ENCODE measurements around the gene TARP.

The TARP gene

DNA sequence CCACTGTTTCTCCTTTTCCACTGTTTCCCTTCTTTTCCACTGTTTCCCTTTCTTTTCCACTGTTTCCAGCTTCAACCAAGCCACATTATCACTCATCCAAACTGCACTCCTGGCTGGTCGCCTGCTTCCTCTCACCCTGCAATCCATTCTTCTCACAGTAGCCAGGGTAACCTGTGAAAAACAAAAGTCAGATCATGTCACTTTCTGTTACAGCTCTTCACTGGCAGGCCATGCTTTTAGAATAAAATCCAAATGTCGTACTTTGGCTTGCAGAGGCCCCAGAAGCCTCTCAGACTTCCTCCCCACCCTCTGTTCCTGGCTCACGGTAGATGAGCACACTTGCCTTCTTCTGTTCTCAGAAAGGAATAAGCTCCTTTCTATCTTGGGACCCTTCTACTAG is 61.5 kb downstream of the TARP start:
- Histone ChIP-seq H3K79me2 (ENCODE audit: insufficient read depth, low read length) (no peaks in the 10 kb centered on the region; the same call in 1 of the 2 replicates), H2AFZ (ENCODE audit: low read length) (no peak overlapping the region), H3F3A (ENCODE audit: low read depth) (no peaks in the 10 kb centered on the region), H3K27me3 (ENCODE audit: insufficient read depth, low read length, poor library complexity, severe bottlenecking) (no peaks in the 10 kb centered on the region), H3K9ac (ENCODE audit: low read depth, low read length, poor library complexity, severe bottlenecking) (no peak overlapping the region), H3K9me3 (ENCODE audit: insufficient read depth, low read depth, low read length) (no peaks in the 10 kb centered on the region), H3K4me1 (ENCODE audit: insufficient read depth, low read length, poor library complexity, severe bottlenecking) (peaks cover 12% of the 10 kb centered on the region), H4K20me1 (ENCODE audit: insufficient read depth, low read length, poor library complexity, severe bottlenecking) (no peaks in the 10 kb centered on the region), H3K36me3 (ENCODE audit: insufficient read depth, low read length) (peaks cover 65% of the 10 kb centered on the region; the same call in 1 of the 2 replicates), H3K9me2 (replicated peaks; ENCODE audit: low read depth, low read length) (no peaks in the 10 kb centered on the region), H3K4me2 (ENCODE audit: low read depth, low read length, poor library complexity, severe bottlenecking) (no peak overlapping the region), H3K4me3 (ENCODE audit: low read length, poor library complexity, severe bottlenecking) (no peak overlapping the region)
- no peak for TF ChIP-seq CTCF (conservative IDR thresholded peaks at IDR 0.05; ENCODE audit: low read length)

DNA sequence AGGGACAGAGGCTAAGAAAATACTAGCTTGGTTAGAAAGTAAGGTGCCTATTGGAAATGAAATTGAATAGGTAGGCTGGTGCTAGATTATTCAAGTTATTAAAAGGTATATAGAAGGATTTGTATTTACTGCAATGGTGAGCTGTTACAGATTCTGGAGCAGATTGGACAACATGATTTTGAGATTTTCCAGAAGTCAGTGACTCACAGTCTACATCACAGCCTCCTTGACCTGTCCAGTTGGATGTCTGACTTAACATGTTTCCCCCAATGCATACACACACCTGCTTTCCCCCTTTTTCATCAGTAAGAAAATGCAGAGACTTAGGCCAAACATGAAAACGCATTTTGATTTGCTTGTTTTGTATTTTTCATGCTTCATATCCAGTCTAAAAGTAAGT is 62.0 kb downstream of the TARP start:
- Histone ChIP-seq H3K36me3 (ENCODE audit: insufficient read depth, low read length) (peaks cover 62% of the 10 kb centered on the region; the same call in 1 of the 2 replicates), H4K20me1 (ENCODE audit: insufficient read depth, low read length, poor library complexity, severe bottlenecking) (no peaks in the 10 kb centered on the region), H3K4me3 (ENCODE audit: low read length, poor library complexity, severe bottlenecking) (no peak overlapping the region), H2AFZ (ENCODE audit: low read length) (no peak overlapping the region), H3K9ac (ENCODE audit: low read depth, low read length, poor library complexity, severe bottlenecking) (no peak overlapping the region), H3K4me2 (ENCODE audit: low read depth, low read length, poor library complexity, severe bottlenecking) (no peak overlapping the region), H3K9me3 (ENCODE audit: insufficient read depth, low read depth, low read length) (no peaks in the 10 kb centered on the region), H3K9me2 (replicated peaks; ENCODE audit: low read depth, low read length) (no peaks in the 10 kb centered on the region), H3F3A (ENCODE audit: low read depth) (no peaks in the 10 kb centered on the region), H3K79me2 (ENCODE audit: insufficient read depth, low read length) (no peaks in the 10 kb centered on the region; the same call in 1 of the 2 replicates), H3K27me3 (ENCODE audit: insufficient read depth, low read length, poor library complexity, severe bottlenecking) (no peaks in the 10 kb centered on the region), H3K4me1 (ENCODE audit: insufficient read depth, low read length, poor library complexity, severe bottlenecking) (peaks cover 7% of the 10 kb centered on the region)
- no peak for TF ChIP-seq EZH2phosphoT487 (IDR thresholded peaks at IDR 0.05; ENCODE audit: borderline replicate concordance)
- no peak for TF ChIP-seq CTCF (conservative IDR thresholded peaks at IDR 0.05; ENCODE audit: low read length)
